B cell (primary cell): ENCODE data around the gene ADARB2. TPM values are rescaled to one million over a fixed set of nuclear protein-coding genes. Genes with fewer than 3 reads are reported as not detected.

ENCODE experiments used
- ATAC-seq: fragments of 200-7000 bp; cut with Tn5 transposase; one replicate; pipeline ENCODE4 v1.10.0; 2021; ENCODE audit warnings: low read depth, mild to moderate bottlenecking, moderate number of reproducible peaks, moderate library complexity
- CTCF ChIA-PET: fragments of 350-600 bp; sonication (Branson Sonifier 250); formaldehyde crosslinking; loops from one replicate; lab custom pipeline; 2021; ENCODE audit warnings: antibody characterized with exemption, inconsistent platforms; lab: Charles Lee
- POLR2A ChIA-PET: fragments of 350-600 bp; sonication (Branson Sonifier 250); formaldehyde crosslinking; loops from one replicate; lab custom pipeline; 2021; ENCODE audit warnings: antibody characterized with exemption; lab: Charles Lee
- DNase-seq: peaks from one replicate; pipeline ENCODE4 v3.0.0; 2013
- H2AFZ ChIP-seq: 2 replicates; pipeline ENCODE4 v1.6.1; 2012; ENCODE audit warnings: mild to moderate bottlenecking, low read depth, low read length; ENCODE audit not compliant: insufficient read depth, poor library complexity, severe bottlenecking
- H3K27ac ChIP-seq, 2 donors: 1 replicate in 1 of 2; 2 replicates in 1 of 2; pipeline ENCODE4 v1.5.1; 2012 to 2013; ENCODE audit warnings: low read length in 2 of 2, mild to moderate bottlenecking in 2 of 2, moderate library complexity in 1 of 2
- H3K27me3 ChIP-seq, 4 experiments: fragments of 200-600 bp in 1 of 4; sonication (generic) in 1 of 4; replicated peaks in 1 of 4; 1 replicate in 2 of 4; 2 replicates in 2 of 4; pipeline versions ENCODE4 v1.6.1 to v1.7.0; 2013 to 2016; ENCODE audit warnings: low read length in 3 of 4, mild to moderate bottlenecking in 2 of 4, mixed read lengths in 1 of 4, moderate library complexity in 1 of 4; ENCODE audit not compliant: insufficient read depth in 4 of 4, control insufficient read depth in 3 of 4; ENCODE audit errors: control extremely low read depth in 1 of 4
- H3K36me3 ChIP-seq, 2 experiments: replicated peaks in 1 of 2; 1 replicate in 1 of 2; 2 replicates in 1 of 2; pipeline versions ENCODE4 v1.6.1 to v1.7.1; 2013; ENCODE audit warnings: low read length in 1 of 2; ENCODE audit not compliant: insufficient read depth in 2 of 2, control insufficient read depth in 1 of 2; ENCODE audit errors: control extremely low read depth in 1 of 2, extremely low read depth in 1 of 2
- H3K4me1 ChIP-seq, 2 donors: fragments of 200-600 bp in 1 of 2; sonication (generic) in 1 of 2; 1 replicate in 1 of 2; 2 replicates in 1 of 2; pipeline versions ENCODE4 v1.5.1 to v1.6.1; 2013 to 2017; ENCODE audit warnings: low read length in 2 of 2; ENCODE audit not compliant: control insufficient read depth in 2 of 2, insufficient read depth in 2 of 2
- H3K4me2 ChIP-seq: replicated peaks from 2 replicates; pipeline ENCODE3; 2012; ENCODE audit warnings: mild to moderate bottlenecking, low read depth, low read length; ENCODE audit not compliant: poor library complexity, severe bottlenecking
- H3K4me3 ChIP-seq, 5 experiments: fragments of 200-600 bp in 1 of 5; sonication (generic) in 1 of 5; 1 replicate in 3 of 5; 2 replicates in 2 of 5; pipeline versions ENCODE4 v1.5.1 to v1.7.0; 2011 to 2016; ENCODE audit warnings: low read length in 4 of 5, mild to moderate bottlenecking in 4 of 5, low read depth in 2 of 5, control low read depth in 1 of 5, moderate library complexity in 1 of 5; ENCODE audit not compliant: insufficient read depth in 1 of 5; ENCODE audit errors: control extremely low read depth in 1 of 5, extremely low read depth in 1 of 5
- H3K79me2 ChIP-seq: fragments of 200-600 bp; sonication (generic); one replicate; pipeline ENCODE4 v1.6.0; 2016; ENCODE audit warnings: low read length; ENCODE audit not compliant: control insufficient read depth, insufficient read depth
- H3K9ac ChIP-seq: fragments of 200-600 bp; sonication (generic); 2 replicates; pipeline ENCODE4 v1.6.1; 2017; ENCODE audit warnings: mild to moderate bottlenecking, low read length, moderate library complexity
- H3K9me3 ChIP-seq, 3 donors: one replicate each; pipeline versions ENCODE4 v1.6.1 to v1.7.1; 2013; ENCODE audit warnings: low read length in 2 of 3; ENCODE audit not compliant: control insufficient read depth in 2 of 3, insufficient read depth in 1 of 3; ENCODE audit errors: control extremely low read depth in 1 of 3
- H4K20me1 ChIP-seq: 2 replicates; pipeline ENCODE4 v1.6.0; 2012; ENCODE audit warnings: mild to moderate bottlenecking, low read length; ENCODE audit not compliant: insufficient read depth, control insufficient read depth, poor library complexity, severe bottlenecking
- H3K27ac Mint-ChIP-seq: one replicate; pipeline ENCODE4 v1.8.0; 2021; ENCODE audit warnings: mixed read lengths
- H3K27me3 Mint-ChIP-seq: one replicate; pipeline ENCODE4 v1.8.0; 2021; ENCODE audit warnings: mixed read lengths
- H3K4me1 Mint-ChIP-seq: one replicate; pipeline ENCODE4 v1.8.0; 2021; ENCODE audit warnings: mixed read lengths
- H3K4me3 Mint-ChIP-seq: one replicate; pipeline ENCODE4 v1.8.0; 2021; ENCODE audit warnings: mixed read lengths
- H3K9me3 Mint-ChIP-seq: one replicate; pipeline ENCODE4 v1.8.0; 2022; ENCODE audit warnings: mixed read lengths; ENCODE audit not compliant: insufficient read depth
- CTCF ChIP-seq: fragments of 200-600 bp; IDR thresholded peaks from one replicate; pipeline ENCODE4 v1.8.0; 2022; ENCODE audit warnings: antibody characterized with exemption, mild to moderate bottlenecking
- EZH2 ChIP-seq: IDR thresholded peaks from 2 replicates; pipeline ENCODE4 v1.6.1; 2012; ENCODE audit warnings: borderline replicate concordance, low read depth, mild to moderate bottlenecking, moderate library complexity, low read length; ENCODE audit not compliant: insufficient read depth, poor library complexity, severe bottlenecking
- WGBS: methylation state at CpG from one replicate; pipeline ENCODE4 v1.1.5; 2013; ENCODE audit warnings: missing lambda C conversion rate; ENCODE audit not compliant: insufficient coverage; 5-methylcytosine and 5-hydroxymethylcytosine counted together
- intact Hi-C: fragments of 100-400 bp; cut with micrococcal nuclease; formaldehyde crosslinking; loops from one replicate; pipeline ENCODE4 v1.10.0; 2022
- polyA plus RNA-seq: library from polyadenylated mRNA; depleted of rRNA; stranded (reverse); fragments of >200 nt; gene quantifications from 2 replicates; pipeline ENCODE4 v1.2.3, GENCODE V29; 2012
- total RNA-seq, 2 donors: library from RNA; stranded (reverse); fragments of 120-200 nt in 1 of 2; gene quantifications; 1 replicate in 1 of 2; 2 replicates in 1 of 2; pipeline versions ENCODE4 v1.2.3 to v1.2.4, GENCODE V29; 2013 to 2022

The ADARB2 gene
- total and polyA plus RNA-seq, 2 donors (not counting 1 experiment from before 2014, with no cell fraction given), result 0.13 to 0.96 TPM

GRCh38 chr10:1483826-1484225 lies 253.5 kb downstream of the ADARB2 start:
- Histone ChIP-seq H3K79me2 (no peaks in the 10 kb centered on the region), H3K27ac (no peak overlapping the region), H3K4me1 (peaks cover 35 to 43% of the 10 kb centered on the region in 2 donors), H3K9me3 (peaks cover 0 to 7% (median 0%) of the 10 kb centered on the region in 3 donors), H2AFZ (no peak overlapping the region), H4K20me1 (no peaks in the 10 kb centered on the region), H3K9ac (no peak overlapping the region), H3K36me3 (no peaks in the 10 kb centered on the region), H3K4me3 (no peak overlapping the region), H3K27me3 (no peaks in the 10 kb centered on the region), H3K4me2 (peak overlapping the region; percentile 10)
- Mint-ChIP-seq H3K4me1 (peaks cover 53% of the 10 kb centered on the region), H3K9me3 (no peaks in the 10 kb centered on the region), H3K27me3 (peaks cover 8% of the 10 kb centered on the region), H3K4me3 (no peak overlapping the region), H3K27ac (no peak overlapping the region)
- no peak for DNase-seq
- POLR2A ChIA-PET, result interaction anchor here (0.7 kb wide), 1 partner anchor 26 kb away, joined by 3 read pairs; no protein-coding TSS in a partner anchor
- WGBS, result 91% methylated on average over 4 of the region's 7 CpGs
- CTCF ChIA-PET, result no interaction called here
- no peak for TF ChIP-seq EZH2
- no peak for TF ChIP-seq CTCF
- ATAC-seq, result no peak
- intact Hi-C loops, result no loop called here

DNA sequence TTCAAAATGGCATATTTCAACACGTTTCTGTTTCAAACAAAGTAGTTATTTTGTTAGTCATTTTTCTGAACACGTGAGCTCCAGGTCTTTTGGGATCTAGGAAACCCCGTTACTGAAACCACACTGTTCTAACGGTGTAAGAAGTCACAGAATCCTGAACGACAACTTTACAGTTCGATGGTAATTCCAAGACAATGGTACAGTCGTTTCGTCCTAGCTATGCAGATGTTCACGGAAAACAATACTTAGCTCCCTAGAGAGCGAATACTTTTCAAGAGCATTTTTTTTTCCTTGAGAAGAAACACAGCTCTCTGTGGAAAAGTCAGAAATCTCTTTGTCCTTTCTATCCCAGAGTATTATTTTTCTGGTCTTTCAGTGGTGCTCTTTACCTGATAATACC lies 254.1 kb downstream of the ADARB2 start:
- TF ChIP-seq CTCF (no peak), EZH2 (no peak)

More for the DNA sequence above, 254.1 kb downstream of the ADARB2 start:
- Histone ChIP-seq H4K20me1 (no peaks in the 10 kb centered on the region), H3K36me3 (no peaks in the 10 kb centered on the region), H3K27me3 (no peaks in the 10 kb centered on the region), H3K4me3 (no peak overlapping the region), H3K9me3 (peaks cover 0 to 12% (median 0%) of the 10 kb centered on the region in 3 donors), H3K4me2 (no peak overlapping the region), H2AFZ (no peak overlapping the region), H3K9ac (no peak overlapping the region), H3K79me2 (no peaks in the 10 kb centered on the region), H3K27ac (no peak overlapping the region), H3K4me1 (peaks cover 29 to 38% of the 10 kb centered on the region in 2 donors)
- ChIA-PET CTCF (interaction anchor here (0.8 kb wide), 1 partner anchor 31 kb away, joined by 3 read pairs; no protein-coding TSS in a partner anchor), POLR2A (interaction anchor here (0.5 to 0.7 kb wide), 2 partner anchors 25 to 60 kb away, joined by 3 read pairs; no protein-coding TSS in a partner anchor)
- Mint-ChIP-seq H3K27me3 (peaks cover 8% of the 10 kb centered on the region), H3K4me3 (no peak overlapping the region), H3K9me3 (no peaks in the 10 kb centered on the region), H3K27ac (no peak overlapping the region), H3K4me1 (peaks cover 48% of the 10 kb centered on the region)
- 69% methylated on average over 6 of the region's 10 CpGs for WGBS
- ATAC-seq (no peak), DNase-seq (no peak)
- intact Hi-C loops, result no loop called here
